ENCODE data around the gene RCOR2. TPM values are rescaled to one million over a fixed set of nuclear protein-coding genes. Genes with fewer than 3 reads are reported as not detected.
"Not testable (repeated sequence)": the region's sequence is repeated elsewhere in the genome, so short reads cannot be mapped to it uniquely, and the experiment has no call there.

RCOR2 gene
- total RNA-seq = under 1 TPM; 0.55 to 0.60 TPM

GRCh38 chr11:63916837-63917691 lies at the start of gene RCOR2:
TSS of gene RCOR2 (minus strand) at chr11:63917164. CDS start at chr11:63916456, 708 bp downstream.
- Mint-ChIP-seq H3K36me3 (ENCODE audit: low read depth) (no peaks in the 10 kb centered on the region), H3K4me3 (peak within 1 kb of the TSS; percentile 78), H3K4me1 (ENCODE audit: low read depth) (peaks cover 12% of the 10 kb centered on the region), H3K27ac (no peak within 1 kb of the TSS), H3K27me3 (ENCODE audit: low read depth) (peaks cover 8% of the 10 kb centered on the region), H3K9me3 (ENCODE audit: insufficient read depth) (no peaks in the 10 kb centered on the region)
- POLR2A ChIA-PET = interaction anchor here (0.6 to 1.5 kb wide), 2 partner anchors 25 to 69 kb away, joined by 3 to 4 read pairs; partner anchors contain the start of gene OTUB1
- ATAC-seq = peak; percentile 77
- peak; percentile 69 for DNase-seq
- CTCF ChIA-PET = interaction anchor here (0.7 to 6.2 kb wide), 5 partner anchors 11 to 80 kb away, joined by 3 to 49 read pairs (median 7); partner anchors contain the start of gene MARK2

- ATAC-seq = no peak
- CTCF ChIA-PET = interaction anchor here (0.7 to 1.8 kb wide), 3 partner anchors 21 to 129 kb away, joined by 3 to 11 read pairs (median 4); partner anchors contain the start of gene MARK2
- peaks cover 7% of the 10 kb centered on the region for H3K4me1 Mint-ChIP-seq (ENCODE audit: low read depth)
- no peaks in the 10 kb centered on the region for H3K9me3 Mint-ChIP-seq (ENCODE audit: insufficient read depth)
- peaks cover 2% of the 10 kb centered on the region for H3K27me3 Mint-ChIP-seq (ENCODE audit: low read depth)
- DNase-seq = no peak
- no peaks in the 10 kb centered on the region for H3K36me3 Mint-ChIP-seq (ENCODE audit: low read depth)
- no peak overlapping the region for H3K27ac Mint-ChIP-seq
- no peak overlapping the region for H3K4me3 Mint-ChIP-seq
- POLR2A ChIA-PET = interaction anchor here (0.5 kb wide), 1 partner anchor 90 kb away, joined by 3 read pairs; no protein-coding TSS in a partner anchor
Measured at GRCh38 chr11:63966444-63966843, 49.5 kb upstream of the RCOR2 start.

DNA sequence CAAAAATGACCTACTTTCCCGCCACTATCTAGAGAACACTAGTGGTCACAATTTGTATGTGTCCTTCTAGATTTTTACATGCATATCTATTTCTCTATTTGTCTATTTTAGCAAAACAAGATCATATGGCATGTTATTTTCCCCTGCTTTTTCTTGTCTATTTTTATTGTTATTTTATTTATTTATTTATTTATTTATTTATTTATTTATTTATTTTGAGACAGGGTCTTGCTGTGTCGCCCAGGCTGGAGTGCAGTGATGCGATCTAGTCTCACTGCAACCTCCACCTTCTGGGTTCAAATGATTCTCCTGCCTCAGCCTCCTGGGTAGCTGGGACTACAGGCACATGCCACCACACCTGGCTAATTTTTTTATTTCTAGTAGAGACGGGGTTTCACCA lies 46.9 kb upstream of the RCOR2 start:
- H3K27ac Mint-ChIP-seq; H3K9me3 Mint-ChIP-seq (ENCODE audit: insufficient read depth); H3K36me3 Mint-ChIP-seq (ENCODE audit: low read depth); ATAC-seq; POLR2A ChIA-PET; DNase-seq; H3K4me3 Mint-ChIP-seq; H3K27me3 Mint-ChIP-seq (ENCODE audit: low read depth); CTCF ChIA-PET: not testable (repeated sequence)
- peaks cover 16% of the 10 kb centered on the region for H3K4me1 Mint-ChIP-seq (ENCODE audit: low read depth)

GRCh38 chr11:63961608-63962412 lies 44.8 kb upstream of the RCOR2 start:
- ChIA-PET POLR2A (interaction anchor here (0.7 to 2.1 kb wide), 3 partner anchors 11 to 24 kb away, joined by 3 to 6 read pairs (median 5); partner anchors contain the start of gene COX8A), CTCF (interaction anchor here (1.8 to 3.1 kb wide), 2 partner anchors 16 to 124 kb away, joined by 8 to 16 read pairs; no protein-coding TSS in a partner anchor)
- no peak overlapping the region for H3K27ac Mint-ChIP-seq
- ATAC-seq = peak; percentile 76
- H3K9me3 Mint-ChIP-seq (ENCODE audit: insufficient read depth) = no peaks in the 10 kb centered on the region
- peaks cover 20% of the 10 kb centered on the region for H3K4me1 Mint-ChIP-seq (ENCODE audit: low read depth)
- H3K36me3 Mint-ChIP-seq (ENCODE audit: low read depth) = peaks cover 8% of the 10 kb centered on the region
- no peaks in the 10 kb centered on the region for H3K27me3 Mint-ChIP-seq (ENCODE audit: low read depth)
- peak; percentile 60 for DNase-seq
- no peak overlapping the region for H3K4me3 Mint-ChIP-seq

DNA sequence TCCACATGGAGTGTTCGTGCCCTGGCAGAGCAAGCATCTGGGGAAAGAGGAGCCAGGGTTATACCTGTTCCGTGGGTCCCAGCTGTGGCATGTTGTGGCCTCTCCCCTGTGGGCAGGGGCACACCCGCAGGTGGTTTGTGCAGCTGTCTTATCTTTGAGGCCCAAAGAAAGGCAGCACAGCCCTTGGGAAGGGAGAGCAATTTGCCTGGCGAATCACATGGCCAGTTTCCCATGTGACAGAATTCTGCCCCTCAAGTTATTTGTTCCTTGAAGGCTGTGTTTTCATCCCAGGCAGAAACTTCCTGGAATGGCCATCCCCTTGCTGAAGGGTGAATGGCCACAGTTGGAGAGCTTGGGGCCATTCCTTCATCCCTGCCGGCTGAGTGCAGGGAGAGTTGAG lies 41.0 kb upstream of the RCOR2 start:
- H3K4me1 Mint-ChIP-seq (ENCODE audit: low read depth) = peaks cover 29% of the 10 kb centered on the region
- H3K27me3 Mint-ChIP-seq (ENCODE audit: low read depth) = no peaks in the 10 kb centered on the region
- no peaks in the 10 kb centered on the region for H3K9me3 Mint-ChIP-seq (ENCODE audit: insufficient read depth)
- no peak for ATAC-seq
- ChIA-PET CTCF (interaction anchor here (1.0 to 2.0 kb wide), 5 partner anchors 12 to 195 kb away, joined by 3 to 16 read pairs (median 4); no protein-coding TSS in a partner anchor), POLR2A (no interaction called here)
- H3K4me3 Mint-ChIP-seq = no peak overlapping the region
- H3K27ac Mint-ChIP-seq = no peak overlapping the region
- no peak for DNase-seq
- H3K36me3 Mint-ChIP-seq (ENCODE audit: low read depth) = peaks cover 41% of the 10 kb centered on the region

- DNase-seq (no peak), ATAC-seq (no peak)
- no peaks in the 10 kb centered on the region for H3K27me3 Mint-ChIP-seq (ENCODE audit: low read depth)
- peak overlapping the region; percentile 60 for H3K4me3 Mint-ChIP-seq
- H3K4me1 Mint-ChIP-seq (ENCODE audit: low read depth) = peaks cover 34% of the 10 kb centered on the region
- H3K27ac Mint-ChIP-seq = peak overlapping the region; percentile 76
- peaks cover 57% of the 10 kb centered on the region for H3K36me3 Mint-ChIP-seq (ENCODE audit: low read depth)
- ChIA-PET POLR2A (no interaction called here), CTCF (interaction anchor here (0.6 to 5.2 kb wide), 7 partner anchors 22 to 197 kb away, joined by 3 to 52 read pairs (median 3); partner anchors contain the start of genes COX8A and MARK2)
- no peaks in the 10 kb centered on the region for H3K9me3 Mint-ChIP-seq (ENCODE audit: insufficient read depth)
Measured at GRCh38 chr11:63952570-63952969, 35.6 kb upstream of the RCOR2 start.

- peaks cover 33% of the 10 kb centered on the region for H3K4me1 Mint-ChIP-seq (ENCODE audit: low read depth)
- ChIA-PET CTCF (interaction anchor here (0.6 to 5.2 kb wide), 9 partner anchors 8 to 197 kb away, joined by 3 to 52 read pairs (median 3); partner anchors contain the start of genes COX8A and MARK2), POLR2A (interaction anchor here (1.4 kb wide), 1 partner anchor 10 kb away, joined by 6 read pairs; no protein-coding TSS in a partner anchor)
- DNase-seq (peak; percentile 83), ATAC-seq (peak; percentile 90)
- H3K9me3 Mint-ChIP-seq (ENCODE audit: insufficient read depth) = no peaks in the 10 kb centered on the region
- H3K27me3 Mint-ChIP-seq (ENCODE audit: low read depth) = no peaks in the 10 kb centered on the region
- peaks cover 54% of the 10 kb centered on the region for H3K36me3 Mint-ChIP-seq (ENCODE audit: low read depth)
- peak overlapping the region; percentile 76 for H3K27ac Mint-ChIP-seq
- H3K4me3 Mint-ChIP-seq = peak overlapping the region; percentile 60
Measured at GRCh38 chr11:63951779-63952536, 35.0 kb upstream of the RCOR2 start.

DNA sequence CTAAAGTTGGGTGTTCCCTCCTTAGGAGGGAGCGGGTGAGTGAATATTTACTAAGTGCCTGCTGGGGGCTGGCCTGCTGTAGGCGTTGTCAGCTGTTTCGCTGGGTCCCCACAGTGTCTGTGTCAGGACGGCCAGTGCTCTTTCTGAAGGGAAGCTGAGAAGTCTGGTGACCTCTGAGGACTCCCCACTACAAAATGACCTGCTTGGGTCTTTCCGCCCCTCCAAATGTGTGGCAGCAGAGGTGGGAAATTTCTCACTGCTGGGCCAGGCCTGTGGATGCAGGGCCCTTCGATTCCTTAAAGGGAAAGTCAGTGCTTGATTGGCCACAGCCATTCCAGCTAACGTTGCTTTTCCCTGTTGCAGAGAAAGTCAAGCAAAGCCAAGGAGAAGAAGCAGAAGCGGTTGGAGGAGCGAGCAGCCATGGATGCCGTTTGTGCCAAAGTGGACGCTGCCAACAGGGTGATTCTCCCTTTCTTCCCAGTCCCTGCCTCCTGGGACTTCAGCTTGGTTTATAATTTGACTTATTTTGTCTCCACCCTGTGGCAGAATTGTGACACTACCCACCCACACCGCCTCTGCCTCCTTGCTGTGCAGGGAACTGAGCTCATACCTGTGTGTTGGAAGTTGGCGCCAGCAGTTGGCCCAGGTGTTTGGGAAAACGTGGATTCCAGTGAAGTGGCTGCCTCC lies 28.7 kb upstream of the RCOR2 start:
- CTCF ChIA-PET = interaction anchor here (0.7 to 6.7 kb wide), 41 partner anchors 8 to 192 kb away, joined by 3 to 188 read pairs (median 5); partner anchors contain the start of genes MARK2, RCOR2 and ZFTA
- no peaks in the 10 kb centered on the region for H3K9me3 Mint-ChIP-seq (ENCODE audit: insufficient read depth)
- no peak overlapping the region for H3K4me3 Mint-ChIP-seq
- POLR2A ChIA-PET = interaction anchor here (0.7 to 1.3 kb wide), 3 partner anchors 106 to 109 kb away, joined by 3 to 5 read pairs (median 3); no protein-coding TSS in a partner anchor
- no peaks in the 10 kb centered on the region for H3K27me3 Mint-ChIP-seq (ENCODE audit: low read depth)
- H3K36me3 Mint-ChIP-seq (ENCODE audit: low read depth) = peaks cover 22% of the 10 kb centered on the region
- H3K4me1 Mint-ChIP-seq (ENCODE audit: low read depth) = peaks cover 18% of the 10 kb centered on the region
- peak; percentile 64 for DNase-seq
- ATAC-seq = peak; percentile 87
- no peak overlapping the region for H3K27ac Mint-ChIP-seq

DNA sequence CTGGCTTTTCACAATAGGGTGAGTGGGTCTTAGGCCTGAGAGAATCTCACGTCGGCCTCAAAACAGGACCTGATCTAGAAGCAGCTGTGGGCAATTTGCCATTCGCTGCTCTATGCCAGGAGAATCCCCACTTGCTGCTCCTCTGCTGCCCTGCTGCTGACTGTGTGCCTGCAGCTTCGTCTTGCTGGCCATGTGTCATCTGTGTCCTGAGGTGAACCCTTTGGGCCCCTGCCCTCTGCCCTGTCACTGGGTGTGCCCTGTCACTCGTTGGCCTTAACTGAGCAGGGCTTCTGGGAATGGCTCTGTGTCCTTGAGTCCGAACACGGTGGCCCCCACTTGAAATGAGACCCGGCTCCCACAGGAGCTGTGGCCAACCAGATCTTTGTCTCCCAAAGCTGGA lies 28.0 kb upstream of the RCOR2 start:
- ChIA-PET POLR2A (interaction anchor here (0.7 to 1.3 kb wide), 2 partner anchors 105 to 107 kb away, joined by 3 to 5 read pairs; no protein-coding TSS in a partner anchor), CTCF (interaction anchor here (0.6 to 6.7 kb wide), 26 partner anchors 9 to 177 kb away, joined by 3 to 188 read pairs (median 6); partner anchors contain the start of genes MARK2, RCOR2 and ZFTA)
- ATAC-seq (no peak), DNase-seq (no peak)
- Mint-ChIP-seq H3K9me3 (ENCODE audit: insufficient read depth) (no peaks in the 10 kb centered on the region), H3K27me3 (ENCODE audit: low read depth) (no peaks in the 10 kb centered on the region), H3K4me1 (ENCODE audit: low read depth) (peaks cover 21% of the 10 kb centered on the region), H3K27ac (no peak overlapping the region), H3K36me3 (ENCODE audit: low read depth) (peaks cover 22% of the 10 kb centered on the region), H3K4me3 (no peak overlapping the region)

DNA sequence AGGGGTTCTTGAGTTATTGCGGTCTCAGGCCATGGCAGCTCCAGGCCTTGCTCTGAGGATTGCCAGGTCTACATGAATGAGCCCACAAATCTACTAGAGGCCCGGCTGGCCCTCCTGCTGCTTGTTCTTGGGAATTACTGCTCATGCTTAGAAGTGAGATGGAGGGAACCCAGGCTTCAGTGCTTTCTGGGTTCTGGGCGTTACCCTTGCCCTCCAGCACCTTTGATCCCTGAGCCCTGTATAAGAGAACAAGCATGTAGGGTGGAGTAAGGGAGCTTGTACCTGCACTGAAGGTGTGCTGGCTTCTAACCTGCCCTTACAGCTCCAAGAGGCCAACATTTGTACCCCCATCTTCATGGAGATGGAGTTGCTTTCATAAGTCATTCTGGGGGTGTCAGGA lies 25.8 kb upstream of the RCOR2 start:
- Mint-ChIP-seq H3K27ac (no peak overlapping the region), H3K36me3 (ENCODE audit: low read depth) (peaks cover 15% of the 10 kb centered on the region), H3K4me3 (no peak overlapping the region), H3K4me1 (ENCODE audit: low read depth) (peaks cover 30% of the 10 kb centered on the region), H3K27me3 (ENCODE audit: low read depth) (no peaks in the 10 kb centered on the region), H3K9me3 (ENCODE audit: insufficient read depth) (no peaks in the 10 kb centered on the region)
- ATAC-seq = no peak
- CTCF ChIA-PET = interaction anchor here (0.7 to 6.7 kb wide), 2 partner anchors 106 to 175 kb away, joined by 3 to 188 read pairs; partner anchors contain the start of genes MARK2 and ZFTA
- POLR2A ChIA-PET = no interaction called here
- no peak for DNase-seq

All from activated CD8-positive, alpha-beta T cell treated with anti-CD3 and anti-CD28 coated beads, Interleukin-2, amount 10 ng/mL, durations not matched to agents 7 days and 5 days (primary cell).